Naive thymus-derived CD4-positive, alpha-beta T cell (primary cell): ENCODE measurements around the gene NT5C1B. TPM values are rescaled to one million over a fixed set of nuclear protein-coding genes. Genes with fewer than 3 reads are reported as not detected.

ENCODE experiments used
- ATAC-seq: fragments of 150-1000 bp; cut with Tn5 transposase; 2 replicates; pipeline ENCODE4 v1.10.0; 2021; ENCODE audit warnings: mild to moderate bottlenecking, moderate library complexity
- CTCF ChIA-PET: fragments of 350-600 bp; sonication (Branson Sonifier 250); formaldehyde crosslinking; loops from one replicate; lab custom pipeline; 2021; ENCODE audit warnings: antibody characterized with exemption; lab: Charles Lee
- POLR2A ChIA-PET: fragments of 350-600 bp; sonication (Branson Sonifier 250); formaldehyde crosslinking; loops from one replicate; lab custom pipeline; 2021; ENCODE audit warnings: antibody characterized with exemption, inconsistent platforms; lab: Charles Lee
- DNase-seq, 9 donors: peaks; one replicate each; pipeline versions ENCODE4 v3.0.0 to v3.0.0-alpha.2; 2020 to 2022; ENCODE audit warnings: mixed read lengths in 1 of 9
- H3K27ac ChIP-seq: one replicate; pipeline ENCODE4 v1.7.0; 2013; ENCODE audit warnings: mild to moderate bottlenecking, low read depth, low read length, moderate library complexity
- H3K27me3 ChIP-seq, 2 donors: one replicate each; pipeline ENCODE4 v1.7.0; 2013; ENCODE audit warnings: low read length in 2 of 2, mild to moderate bottlenecking in 2 of 2, moderate library complexity in 2 of 2; ENCODE audit not compliant: control insufficient read depth in 2 of 2, insufficient read depth in 2 of 2
- H3K36me3 ChIP-seq, 3 experiments: 1 replicate in 2 of 3; 2 replicates in 1 of 3; pipeline ENCODE4 v1.7.0; 2013; ENCODE audit warnings: low read length in 3 of 3, mild to moderate bottlenecking in 3 of 3, moderate library complexity in 1 of 3; ENCODE audit not compliant: insufficient read depth in 3 of 3, control insufficient read depth in 2 of 3
- H3K4me1 ChIP-seq, 2 donors: one replicate each; pipeline ENCODE4 v1.7.0; 2013; ENCODE audit warnings: low read length in 2 of 2, mild to moderate bottlenecking in 2 of 2, moderate library complexity in 1 of 2; ENCODE audit not compliant: control insufficient read depth in 2 of 2, insufficient read depth in 2 of 2
- H3K4me3 ChIP-seq: 2 replicates; pipeline ENCODE4 v1.7.0; 2013; ENCODE audit warnings: mild to moderate bottlenecking, low read length
- H3K9me3 ChIP-seq, 3 experiments: 1 replicate in 2 of 3; 2 replicates in 1 of 3; pipeline ENCODE4 v1.7.0; 2013; ENCODE audit warnings: low read length in 3 of 3; ENCODE audit not compliant: control insufficient read depth in 2 of 3
- H3K27ac Mint-ChIP-seq, 9 donors: one replicate each; pipeline ENCODE4 v1.8.0; 2020 to 2022; ENCODE audit warnings: mixed read lengths in 9 of 9, mild to moderate bottlenecking in 8 of 9, moderate library complexity in 5 of 9, inconsistent platforms in 2 of 9
- H3K27me3 Mint-ChIP-seq, 5 donors: one replicate each; pipeline ENCODE4 v1.8.0; 2021 to 2022; ENCODE audit warnings: mixed read lengths in 5 of 5, mild to moderate bottlenecking in 1 of 5
- H3K36me3 Mint-ChIP-seq, 5 donors: one replicate each; pipeline ENCODE4 v1.8.0; 2020 to 2022; ENCODE audit warnings: mixed read lengths in 5 of 5, mild to moderate bottlenecking in 3 of 5, inconsistent platforms in 1 of 5
- H3K4me1 Mint-ChIP-seq, 7 donors: one replicate each; pipeline ENCODE4 v1.8.0; 2020 to 2022; ENCODE audit warnings: mixed read lengths in 7 of 7, mild to moderate bottlenecking in 3 of 7, inconsistent platforms in 1 of 7
- H3K4me3 Mint-ChIP-seq, 10 donors: one replicate each; pipeline ENCODE4 v1.8.0; 2020 to 2022; ENCODE audit warnings: mild to moderate bottlenecking in 10 of 10, mixed read lengths in 10 of 10, moderate library complexity in 6 of 10, inconsistent platforms in 2 of 10
- H3K9me3 Mint-ChIP-seq, 11 donors: one replicate each; pipeline ENCODE4 v1.8.0; 2020 to 2022; ENCODE audit warnings: mixed read lengths in 11 of 11, mild to moderate bottlenecking in 4 of 11, inconsistent platforms in 1 of 11, moderate library complexity in 1 of 11
- intact Hi-C, 2 donors: fragments of 100-400 bp; cut with micrococcal nuclease; formaldehyde crosslinking; loops; one replicate each; pipeline ENCODE4 v1.15.1; 2023
- polyA plus RNA-seq, 2 donors: library from polyadenylated mRNA; unstranded; fragments of 300-500 nt; fragmentation: Illumina TruSeq; gene quantifications; one replicate each; pipeline ENCODE4 v1.2.3, GENCODE V29; 2021
- total RNA-seq, 6 experiments: library from RNA in 5 of 6; stranded (reverse) in 5 of 6; gene quantifications; 1 replicate in 5 of 6; 2 replicates in 1 of 6; pipeline ENCODE4 v1.2.3 and lab custom pipeline; 2021 to 2026

NT5C1B gene
- total and polyA plus RNA-seq, 7 experiments from 2014 or later, result 0.39 to 0.50 TPM; not detected in 5

- intact Hi-C loops, result no loop called here
- peaks cover 0 to 30% (median 1%) of the 10 kb centered on the region in 5 donors for H3K36me3 Mint-ChIP-seq
- DNase-seq, result no peak
- no peak overlapping the region for H3K4me3 ChIP-seq
- CTCF ChIA-PET, result no interaction called here
- H3K27me3 ChIP-seq, result no peaks in the 10 kb centered on the region
- H3K4me1 Mint-ChIP-seq, result peaks cover 0 to 16% (median 3%) of the 10 kb centered on the region in 7 donors
- no peaks in the 10 kb centered on the region for H3K36me3 ChIP-seq
- ATAC-seq, result no peak
- H3K27ac ChIP-seq, result no peak overlapping the region
- no peaks in the 10 kb centered on the region for H3K9me3 Mint-ChIP-seq
- no peaks in the 10 kb centered on the region for H3K27me3 Mint-ChIP-seq
- POLR2A ChIA-PET, result no interaction called here
- H3K27ac Mint-ChIP-seq, result no peak overlapping the region
- no peaks in the 10 kb centered on the region for H3K9me3 ChIP-seq
- H3K4me3 Mint-ChIP-seq, result no peak overlapping the region
- no peaks in the 10 kb centered on the region for H3K4me1 ChIP-seq
These were observed 15.1 kb upstream of the NT5C1B start for GRCh38 chr2:18604531-18604885.

GRCh38 chr2:18603854-18604530, 14.6 kb upstream of the NT5C1B start:
- ChIA-PET POLR2A (no interaction called here), CTCF (no interaction called here)
- Mint-ChIP-seq H3K27me3 (no peaks in the 10 kb centered on the region), H3K4me1 (peaks cover 0 to 16% (median 3%) of the 10 kb centered on the region in 7 donors), H3K4me3 (no peak overlapping the region), H3K27ac (no peak overlapping the region), H3K36me3 (peaks cover 0 to 27% (median 1%) of the 10 kb centered on the region in 5 donors), H3K9me3 (no peaks in the 10 kb centered on the region)
- H3K9me3 ChIP-seq, result no peaks in the 10 kb centered on the region
- no peaks in the 10 kb centered on the region for H3K27me3 ChIP-seq
- no peak for ATAC-seq
- DNase-seq, result no peak
- no peaks in the 10 kb centered on the region for H3K4me1 ChIP-seq
- intact Hi-C loops, result no loop called here
- no peaks in the 10 kb centered on the region for H3K36me3 ChIP-seq
- no peak overlapping the region for H3K4me3 ChIP-seq
- H3K27ac ChIP-seq, result no peak overlapping the region

- intact Hi-C loops, result no loop called here
- Histone ChIP-seq H3K36me3 (no peaks in the 10 kb centered on the region), H3K27ac (no peak overlapping the region), H3K4me3 (no peak overlapping the region), H3K9me3 (no peaks in the 10 kb centered on the region), H3K4me1 (no peaks in the 10 kb centered on the region), H3K27me3 (no peaks in the 10 kb centered on the region)
- Mint-ChIP-seq H3K4me1 (peaks cover 0 to 16% (median 3%) of the 10 kb centered on the region in 7 donors), H3K27ac (no peak overlapping the region), H3K4me3 (no peak overlapping the region), H3K36me3 (peaks cover 0 to 26% (median 1%) of the 10 kb centered on the region in 5 donors), H3K9me3 (no peaks in the 10 kb centered on the region), H3K27me3 (no peaks in the 10 kb centered on the region)
- ChIA-PET POLR2A (no interaction called here), CTCF (no interaction called here)
- no peak for DNase-seq
- ATAC-seq, result no peak
These were observed 12.9 kb upstream of the NT5C1B start for GRCh38 chr2:18602298-18602697.

- Mint-ChIP-seq H3K27me3 (no peaks in the 10 kb centered on the region), H3K9me3 (peaks cover 0 to 11% (median 2%) of the 10 kb centered on the region in 11 donors), H3K4me1 (peaks cover 0 to 5% (median 0%) of the 10 kb centered on the region in 7 donors), H3K27ac (no peak overlapping the region), H3K36me3 (peaks cover 0 to 29% (median 10%) of the 10 kb centered on the region in 5 donors), H3K4me3 (no peak overlapping the region)
- H3K4me3 ChIP-seq, result no peak overlapping the region
- H3K9me3 ChIP-seq, result no peaks in the 10 kb centered on the region
- ATAC-seq (no peak), DNase-seq (no peak)
- intact Hi-C loops, result no loop called here
- ChIA-PET POLR2A (no interaction called here), CTCF (no interaction called here)
- no peak overlapping the region for H3K27ac ChIP-seq
- H3K27me3 ChIP-seq, result no peaks in the 10 kb centered on the region
- H3K36me3 ChIP-seq, result no peaks in the 10 kb centered on the region
- H3K4me1 ChIP-seq, result no peaks in the 10 kb centered on the region
These were observed 10.9 kb upstream of the NT5C1B start for GRCh38 chr2:18600255-18600613.

- peaks cover 0 to 11% (median 2%) of the 10 kb centered on the region in 11 donors for H3K9me3 Mint-ChIP-seq
- ATAC-seq (no peak), DNase-seq (no peak)
- H3K9me3 ChIP-seq, result no peaks in the 10 kb centered on the region
- H3K4me3 ChIP-seq, result no peak overlapping the region
- no peak overlapping the region for H3K4me3 Mint-ChIP-seq
- peaks cover 0 to 2% (median 0%) of the 10 kb centered on the region in 7 donors for H3K4me1 Mint-ChIP-seq
- no peaks in the 10 kb centered on the region for H3K36me3 ChIP-seq
- ChIA-PET POLR2A (no interaction called here), CTCF (no interaction called here)
- intact Hi-C loops, result no loop called here
- no peak overlapping the region for H3K27ac Mint-ChIP-seq
- peaks cover 1 to 29% (median 10%) of the 10 kb centered on the region in 5 donors for H3K36me3 Mint-ChIP-seq
- H3K27ac ChIP-seq, result no peak overlapping the region
- H3K4me1 ChIP-seq, result no peaks in the 10 kb centered on the region
- H3K27me3 ChIP-seq, result no peaks in the 10 kb centered on the region
- no peaks in the 10 kb centered on the region for H3K27me3 Mint-ChIP-seq
These were observed 10.3 kb upstream of the NT5C1B start for GRCh38 chr2:18599509-18600254.

- no peak overlapping the region for H3K27ac ChIP-seq
- Mint-ChIP-seq H3K36me3 (peaks cover 1 to 28% (median 11%) of the 10 kb centered on the region in 5 donors), H3K9me3 (peaks cover 0 to 11% (median 2%) of the 10 kb centered on the region in 11 donors), H3K27me3 (no peaks in the 10 kb centered on the region), H3K4me1 (no peaks in the 10 kb centered on the region), H3K27ac (no peak overlapping the region), H3K4me3 (no peak overlapping the region)
- no peaks in the 10 kb centered on the region for H3K9me3 ChIP-seq
- CTCF ChIA-PET, result no interaction called here
- no peaks in the 10 kb centered on the region for H3K36me3 ChIP-seq
- no peak overlapping the region for H3K4me3 ChIP-seq
- ATAC-seq (no peak), DNase-seq (no peak)
- intact Hi-C loops, result no loop called here
- POLR2A ChIA-PET, result no interaction called here
- H3K27me3 ChIP-seq, result no peaks in the 10 kb centered on the region
- H3K4me1 ChIP-seq, result no peaks in the 10 kb centered on the region
These were observed 9.6 kb upstream of the NT5C1B start for GRCh38 chr2:18598848-18599484.
